Neural crest cell (in vitro differentiated cells): ENCODE measurements around the gene BAIAP2L2. TPM values are rescaled to one million over a fixed set of nuclear protein-coding genes. Genes with fewer than 3 reads are reported as not detected.
A peak's percentile ranks its signal among the peaks of the same experiment; 100 is the strongest.

Source experiments
- DNase-seq: peaks from one replicate; pipeline ENCODE4 v3.0.0; 2021; ENCODE audit warnings: low read depth, mixed read lengths, low spot score
- H3K27ac Mint-ChIP-seq: one replicate; pipeline ENCODE4 v1.8.0; 2021; ENCODE audit warnings: mild to moderate bottlenecking, mixed read lengths; ENCODE audit not compliant: unreplicated experiment
- H3K27me3 Mint-ChIP-seq: 2 replicates; pipeline ENCODE4 v1.8.0; 2021; ENCODE audit warnings: low read depth, mild to moderate bottlenecking, mixed read lengths
- H3K36me3 Mint-ChIP-seq: 2 replicates; pipeline ENCODE4 v1.8.0; 2021; ENCODE audit warnings: low read depth, mild to moderate bottlenecking, mixed read lengths
- H3K4me1 Mint-ChIP-seq: 2 replicates; pipeline ENCODE4 v1.8.0; 2021; ENCODE audit warnings: mixed read lengths
- H3K4me3 Mint-ChIP-seq: one replicate; pipeline ENCODE4 v1.8.0; 2021; ENCODE audit warnings: mild to moderate bottlenecking, mixed read lengths
- H3K9me3 Mint-ChIP-seq: 2 replicates; pipeline ENCODE4 v1.8.0; 2021; ENCODE audit warnings: mixed read lengths
- CTCF ChIP-seq: fragments of 200-600 bp; sonication (generic); conservative IDR thresholded peaks from 2 replicates; pipeline ENCODE4 v1.5.0; 2021; ENCODE audit warnings: antibody characterized with exemption, mild to moderate bottlenecking
- total RNA-seq: library from RNA; stranded (reverse); gene quantifications from 2 replicates; pipeline ENCODE4 v1.2.1, GENCODE V29; 2021

Gene BAIAP2L2
- total RNA-seq, 1 donor from 2014 or later: 0.51 TPM

GRCh38 chr22:38097557-38098409 lies 12.7 kb downstream of the BAIAP2L2 start:
- Mint-ChIP-seq H3K27ac (no peak overlapping the region), H3K27me3 (no peaks in the 10 kb centered on the region), H3K36me3 (no peaks in the 10 kb centered on the region), H3K4me1 (peaks cover 15% of the 10 kb centered on the region), H3K4me3 (no peak overlapping the region), H3K9me3 (no peaks in the 10 kb centered on the region)
- peak; percentile 59 for TF ChIP-seq CTCF
- DNase-seq: peak; percentile 43

- no peaks in the 10 kb centered on the region for H3K36me3 Mint-ChIP-seq
- no peak for DNase-seq
- H3K4me3 Mint-ChIP-seq: no peak overlapping the region
- H3K9me3 Mint-ChIP-seq: no peaks in the 10 kb centered on the region
- TF ChIP-seq CTCF: no peak
- H3K27me3 Mint-ChIP-seq: no peaks in the 10 kb centered on the region
- H3K27ac Mint-ChIP-seq: no peak overlapping the region
- H3K4me1 Mint-ChIP-seq: peaks cover 15% of the 10 kb centered on the region
Observed at GRCh38 chr22:38097058-38097457, 13.4 kb downstream of the BAIAP2L2 start.

GRCh38 chr22:38089474-38089851 lies 21.0 kb downstream of the BAIAP2L2 start:
- TF ChIP-seq CTCF: no peak
- DNase-seq: no peak
- H3K27me3 Mint-ChIP-seq: no peaks in the 10 kb centered on the region
- no peaks in the 10 kb centered on the region for H3K36me3 Mint-ChIP-seq
- H3K4me1 Mint-ChIP-seq: peaks cover 17% of the 10 kb centered on the region
- no peak overlapping the region for H3K27ac Mint-ChIP-seq
- no peaks in the 10 kb centered on the region for H3K9me3 Mint-ChIP-seq
- no peak overlapping the region for H3K4me3 Mint-ChIP-seq

GRCh38 chr22:38088629-38089473 lies 21.6 kb downstream of the BAIAP2L2 start:
- Mint-ChIP-seq H3K9me3 (no peaks in the 10 kb centered on the region), H3K4me1 (peaks cover 18% of the 10 kb centered on the region), H3K27me3 (no peaks in the 10 kb centered on the region), H3K4me3 (no peak overlapping the region), H3K27ac (no peak overlapping the region), H3K36me3 (no peaks in the 10 kb centered on the region)
- DNase-seq: no peak
- no peak for TF ChIP-seq CTCF

- no peaks in the 10 kb centered on the region for H3K9me3 Mint-ChIP-seq
- no peak for DNase-seq
- no peak overlapping the region for H3K27ac Mint-ChIP-seq
- H3K4me1 Mint-ChIP-seq: peaks cover 24% of the 10 kb centered on the region
- H3K4me3 Mint-ChIP-seq: no peak overlapping the region
- H3K36me3 Mint-ChIP-seq: no peaks in the 10 kb centered on the region
- no peak for TF ChIP-seq CTCF
- H3K27me3 Mint-ChIP-seq: peaks cover 4% of the 10 kb centered on the region
Observed at GRCh38 chr22:38087855-38088254, 22.6 kb downstream of the BAIAP2L2 start.
